ENCODE results near the gene ULBP2.
"Not testable (repeated sequence)": the region's sequence is repeated elsewhere in the genome, so short reads cannot be mapped to it uniquely, and the experiment has no call there.

ULBP2 gene

GRCh38 chr6:149919834-149920225 is 22.0 kb upstream of the ULBP2 start:
- FAIRE-seq (no peak), DNase-seq (ENCODE audit: insufficient read length, low spot score) (no peak)
- TF ChIP-seq, protein P1, sequence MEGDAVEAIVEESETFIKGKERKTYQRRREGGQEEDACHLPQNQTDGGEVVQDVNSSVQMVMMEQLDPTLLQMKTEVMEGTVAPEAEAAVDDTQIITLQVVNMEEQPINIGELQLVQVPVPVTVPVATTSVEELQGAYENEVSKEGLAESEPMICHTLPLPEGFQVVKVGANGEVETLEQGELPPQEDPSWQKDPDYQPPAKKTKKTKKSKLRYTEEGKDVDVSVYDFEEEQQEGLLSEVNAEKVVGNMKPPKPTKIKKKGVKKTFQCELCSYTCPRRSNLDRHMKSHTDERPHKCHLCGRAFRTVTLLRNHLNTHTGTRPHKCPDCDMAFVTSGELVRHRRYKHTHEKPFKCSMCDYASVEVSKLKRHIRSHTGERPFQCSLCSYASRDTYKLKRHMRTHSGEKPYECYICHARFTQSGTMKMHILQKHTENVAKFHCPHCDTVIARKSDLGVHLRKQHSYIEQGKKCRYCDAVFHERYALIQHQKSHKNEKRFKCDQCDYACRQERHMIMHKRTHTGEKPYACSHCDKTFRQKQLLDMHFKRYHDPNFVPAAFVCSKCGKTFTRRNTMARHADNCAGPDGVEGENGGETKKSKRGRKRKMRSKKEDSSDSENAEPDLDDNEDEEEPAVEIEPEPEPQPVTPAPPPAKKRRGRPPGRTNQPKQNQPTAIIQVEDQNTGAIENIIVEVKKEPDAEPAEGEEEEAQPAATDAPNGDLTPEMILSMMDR (IDR thresholded peaks at IDR 0.05; ENCODE audit: insufficient read depth, missing control alignments): no peak

DNA sequence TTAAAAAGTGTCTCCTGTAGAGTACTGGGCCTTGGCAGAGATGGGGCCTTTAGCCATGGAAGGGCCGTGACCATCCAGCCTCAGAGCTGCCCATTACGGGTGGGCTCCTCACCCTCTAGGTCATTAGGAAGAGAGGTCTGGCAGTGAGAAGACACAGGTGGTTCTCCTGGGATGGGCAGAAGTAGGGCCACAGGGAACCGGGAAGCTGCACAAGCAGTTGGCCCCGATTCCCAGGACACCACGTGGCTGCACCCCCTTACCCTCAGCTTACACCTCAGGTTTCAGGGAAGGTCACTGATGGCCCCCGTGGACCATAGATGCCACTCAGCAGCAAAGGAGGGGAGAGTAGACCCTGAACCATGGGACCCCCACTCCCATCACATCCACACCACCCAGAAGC is 20.5 kb upstream of the ULBP2 start:
- DNase-seq (ENCODE audit: insufficient read length, low spot score): no peak
- TF ChIP-seq, protein P1 (IDR thresholded peaks at IDR 0.05; ENCODE audit: insufficient read depth, missing control alignments): no peak
- FAIRE-seq: no peak

- DNase-seq (ENCODE audit: insufficient read length, low spot score); FAIRE-seq: not testable (repeated sequence)
These were observed 19.7 kb upstream of the ULBP2 start for GRCh38 chr6:149922091-149922490.

GRCh38 chr6:149922642-149923326 is 19.0 kb upstream of the ULBP2 start, which contains the start of gene RAET1G:
Gene RAET1G (minus strand): TSS chr6:149923121. CDS start chr6:149923010, 111 bp downstream.
- DNase-seq (ENCODE audit: insufficient read length, low spot score) (peak; percentile 65), FAIRE-seq (no peak)
- TF ChIP-seq, protein P1 (IDR thresholded peaks at IDR 0.05; ENCODE audit: insufficient read depth, missing control alignments): no peak

- FAIRE-seq: no peak
- TF ChIP-seq, protein P1 (IDR thresholded peaks at IDR 0.05; ENCODE audit: insufficient read depth, missing control alignments): no peak
- no peak for DNase-seq (ENCODE audit: insufficient read length, low spot score)
These were observed 18.4 kb upstream of the ULBP2 start for GRCh38 chr6:149923327-149923986.

- DNase-seq (ENCODE audit: insufficient read length, low spot score) (no peak), FAIRE-seq (no peak)
- TF ChIP-seq, protein P1 (IDR thresholded peaks at IDR 0.05; ENCODE audit: insufficient read depth, missing control alignments): no peak
These were observed 17.4 kb upstream of the ULBP2 start for GRCh38 chr6:149924206-149924932.

- DNase-seq (ENCODE audit: insufficient read length, low spot score): no peak
- FAIRE-seq: no peak
- TF ChIP-seq, protein P1 (IDR thresholded peaks at IDR 0.05; ENCODE audit: insufficient read depth, missing control alignments): no peak
These were observed 16.9 kb upstream of the ULBP2 start for GRCh38 chr6:149924933-149925252.
